ENCODE data around the gene NMD3. TPM values are rescaled to one million over a fixed set of nuclear protein-coding genes. Genes with fewer than 3 reads are reported as not detected.

Gene NMD3
- total RNA-seq: 10 to 100 TPM; 28.9 to 74.9 (median 57.6) TPM
- polyA plus RNA-seq: 10 to 100 TPM; 20.4 to 48.6 TPM
- long read RNA-seq, donor 1, transcript NMD3-201 (16 exons, 3,049 nt): major isoform, 86 of 122 reads
- long read RNA-seq, donor 1, partial matches to known transcripts: 3 of 122 reads
- long read RNA-seq, donor 1, other reads (novel, unspliced or antisense): 33 of 122 reads
- long read RNA-seq, donor 2, transcript NMD3-202 (15 exons, 3,061 nt): minor isoform, 7 of 461 reads
- long read RNA-seq, donor 2, transcript NMD3-201 (16 exons, 3,049 nt): major isoform, 323 of 461 reads
- long read RNA-seq, donor 2, partial matches to known transcripts: 15 of 461 reads
- long read RNA-seq, donor 2, other reads (novel, unspliced or antisense): 116 of 461 reads
- long read RNA-seq, donor 3, transcript NMD3-201 (16 exons, 3,049 nt): major isoform, 71 of 108 reads
- long read RNA-seq, donor 3, partial matches to known transcripts: 2 of 108 reads
- long read RNA-seq, donor 3, other reads (novel, unspliced or antisense): 33 of 108 reads

DNA sequence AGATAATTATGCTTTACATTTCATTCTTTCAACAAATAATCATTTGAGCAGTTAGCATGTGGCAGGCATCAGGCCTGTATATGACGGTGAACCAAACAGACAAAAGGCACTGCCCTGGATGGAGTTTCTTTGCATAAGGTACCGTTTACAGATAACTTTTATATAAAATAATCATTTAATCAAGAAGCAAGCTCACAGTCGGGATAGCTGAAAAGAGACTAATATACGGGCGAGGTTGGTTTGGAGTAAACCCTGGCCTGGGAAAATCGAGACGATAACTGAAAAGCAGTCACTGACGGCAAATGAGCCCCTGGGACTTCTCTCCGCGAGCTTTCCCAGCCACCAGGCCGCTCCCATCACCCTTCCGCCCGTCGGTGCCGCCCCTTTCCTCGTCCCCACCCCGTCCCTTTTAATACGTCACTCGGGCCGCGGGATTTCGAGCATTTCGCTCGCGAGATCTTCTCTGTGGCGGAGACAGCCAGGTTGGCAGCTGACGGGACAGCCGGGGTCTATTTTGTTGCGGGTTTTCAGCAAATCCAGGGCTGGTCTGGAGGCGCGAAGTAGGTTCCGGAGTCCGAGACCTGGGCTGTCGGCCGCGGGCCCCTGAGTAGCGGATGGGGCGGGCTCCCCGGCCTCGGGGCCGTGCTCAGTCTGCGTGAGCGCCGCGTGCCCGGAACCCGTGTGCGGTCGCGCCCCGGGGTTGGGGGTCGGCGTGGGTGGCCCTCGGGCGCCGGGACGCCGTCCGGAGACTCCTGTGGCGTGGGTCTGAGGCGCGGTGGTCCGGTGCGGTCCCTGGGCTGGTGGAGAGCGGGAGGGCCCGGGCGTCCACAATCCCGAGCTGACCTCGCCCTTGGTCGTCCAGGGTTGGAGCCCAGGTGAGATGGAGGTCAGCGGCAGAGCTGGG lies at the start of gene NMD3:
Gene NMD3 (plus strand): TSS at position 462 of the 904 bp plus-strand sequence. CDS start 703 bp downstream, outside the sequence.
- H3K4me1 ChIP-seq: peaks cover 6 to 49% (median 35%) of the 10 kb centered on the region in 12 donors
- no peaks in the 10 kb centered on the region for H3K9me3 ChIP-seq
- 0 to 1% (median 1%) methylated on average over 38 to 71 of the region's 71 CpGs for WGBS, 4 donors
- TF ChIP-seq, protein P1, sequence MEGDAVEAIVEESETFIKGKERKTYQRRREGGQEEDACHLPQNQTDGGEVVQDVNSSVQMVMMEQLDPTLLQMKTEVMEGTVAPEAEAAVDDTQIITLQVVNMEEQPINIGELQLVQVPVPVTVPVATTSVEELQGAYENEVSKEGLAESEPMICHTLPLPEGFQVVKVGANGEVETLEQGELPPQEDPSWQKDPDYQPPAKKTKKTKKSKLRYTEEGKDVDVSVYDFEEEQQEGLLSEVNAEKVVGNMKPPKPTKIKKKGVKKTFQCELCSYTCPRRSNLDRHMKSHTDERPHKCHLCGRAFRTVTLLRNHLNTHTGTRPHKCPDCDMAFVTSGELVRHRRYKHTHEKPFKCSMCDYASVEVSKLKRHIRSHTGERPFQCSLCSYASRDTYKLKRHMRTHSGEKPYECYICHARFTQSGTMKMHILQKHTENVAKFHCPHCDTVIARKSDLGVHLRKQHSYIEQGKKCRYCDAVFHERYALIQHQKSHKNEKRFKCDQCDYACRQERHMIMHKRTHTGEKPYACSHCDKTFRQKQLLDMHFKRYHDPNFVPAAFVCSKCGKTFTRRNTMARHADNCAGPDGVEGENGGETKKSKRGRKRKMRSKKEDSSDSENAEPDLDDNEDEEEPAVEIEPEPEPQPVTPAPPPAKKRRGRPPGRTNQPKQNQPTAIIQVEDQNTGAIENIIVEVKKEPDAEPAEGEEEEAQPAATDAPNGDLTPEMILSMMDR (IDR thresholded peaks at IDR 0.05): peak in 1 of 12 donors; percentile 1
- TF ChIP-seq POLR2A (IDR thresholded peaks at IDR 0.05): peak; percentile 79 to 92
- peak; percentile 97 to 98 (median 98) for ATAC-seq
- peak within 1 kb of the TSS; percentile 82 to 99 (median 91) for H3K27ac ChIP-seq
- H3K4me3 ChIP-seq: peak within 1 kb of the TSS; percentile 66 to 96 (median 80)
- H3K27me3 ChIP-seq: no peaks in the 10 kb centered on the region
- peaks cover 0 to 28% (median 14%) of the 10 kb centered on the region in 9 donors for H3K36me3 ChIP-seq
- intact Hi-C loops (cut with DNase I): loop anchor here in 6 of 10 donors (1.0 to 10.0 kb wide), 7 partner anchors 114 to 466 kb away; partner anchors contain the start of genes B3GALNT1 (in 3 of the 6) and PPM1L (in 1 of the 6)
- DNase-seq: peak; percentile 96 to 97 (median 97)

DNA sequence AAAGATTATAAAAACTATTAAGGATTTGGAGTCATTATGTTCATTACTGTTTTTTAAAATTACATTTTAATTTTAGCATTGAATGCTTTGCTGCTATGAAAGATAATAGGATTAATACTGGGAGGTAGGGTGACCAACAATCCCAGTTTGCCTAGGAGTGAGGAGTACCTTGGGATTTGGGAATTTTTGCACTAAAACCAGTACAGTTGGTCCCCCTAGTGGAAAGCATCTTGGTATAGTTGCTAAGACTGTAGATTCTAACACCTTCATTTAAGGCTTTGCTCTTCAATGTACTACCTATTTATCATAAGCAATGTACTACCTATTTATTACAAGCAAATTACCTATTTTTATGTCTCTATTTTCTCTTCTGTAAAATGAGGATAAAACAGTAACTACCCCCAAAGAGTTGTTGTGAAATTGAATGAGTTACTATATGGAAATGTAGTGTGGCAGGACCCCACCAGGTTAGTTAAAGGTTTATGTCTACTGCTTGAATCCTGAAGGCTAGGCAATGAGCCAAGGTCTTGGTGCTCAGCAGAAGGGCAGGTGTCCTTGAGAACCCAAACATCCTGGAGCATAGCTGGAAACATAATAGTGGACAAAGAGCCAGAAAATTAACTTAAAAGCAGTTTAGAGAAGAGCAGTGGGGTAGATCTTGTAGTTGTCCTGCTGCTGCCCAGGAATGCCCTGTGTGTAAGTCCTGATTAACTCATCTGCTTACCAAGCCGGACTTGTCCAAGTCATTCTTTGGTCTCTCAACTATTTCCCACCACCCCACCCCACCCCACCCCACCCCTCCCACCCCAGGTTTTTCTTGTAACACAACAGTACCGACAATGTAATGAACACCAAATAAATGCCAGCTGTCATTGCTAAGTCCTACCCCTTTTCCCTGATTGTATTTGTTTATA lies 49.2 kb upstream of the NMD3 start:
- Histone ChIP-seq H3K27me3 (no peaks in the 10 kb centered on the region), H3K4me1 (peaks cover 0 to 18% (median 10%) of the 10 kb centered on the region in 12 donors), H3K4me3 (no peak overlapping the region), H3K27ac (peak overlapping the region in 6 of 12 donors; percentile 23 to 69 (median 48)), H3K9me3 (peaks cover 0 to 8% (median 0%) of the 10 kb centered on the region in 12 donors), H3K36me3 (no peaks in the 10 kb centered on the region)
- no peak for TF ChIP-seq POLR2A (IDR thresholded peaks at IDR 0.05)
- TF ChIP-seq, protein P1 (IDR thresholded peaks at IDR 0.05): peak in 7 of 12 donors; percentile 22 to 51 (median 32)
- ATAC-seq (peak in 2 of 4 donors; percentile 36 to 42), DNase-seq (no peak)
- 74 to 92% (median 84%) methylated on average over 2 of the region's 2 CpGs for WGBS, 4 donors
- intact Hi-C loops (cut with DNase I): loop anchor here in 1 of 10 donors (2.0 kb wide), 1 partner anchor 71 kb away; no protein-coding TSS in a partner anchor

DNA sequence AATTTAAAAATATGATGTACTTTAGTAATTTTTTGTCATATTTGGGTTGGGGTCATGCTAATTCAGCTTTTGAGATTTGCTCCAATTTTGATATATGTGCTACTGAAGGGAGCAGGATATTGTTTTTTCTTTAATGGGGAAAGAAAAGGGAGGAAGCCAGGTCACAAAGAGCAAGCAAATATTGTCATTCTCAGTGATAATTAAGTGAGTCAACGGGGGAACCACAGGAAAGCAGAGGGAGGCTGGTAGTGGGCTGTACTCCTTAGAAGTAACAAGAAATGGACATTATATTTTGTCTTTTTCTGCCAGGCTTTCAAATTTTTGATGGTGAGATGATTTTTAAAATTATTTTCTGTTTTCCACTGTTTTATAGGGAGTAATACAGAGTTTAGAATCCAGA lies 45.6 kb upstream of the NMD3 start:
- Histone ChIP-seq H3K27ac (no peak overlapping the region), H3K4me3 (no peak overlapping the region), H3K36me3 (no peaks in the 10 kb centered on the region), H3K4me1 (peaks cover 0 to 21% (median 13%) of the 10 kb centered on the region in 12 donors), H3K9me3 (peaks cover 0 to 8% (median 0%) of the 10 kb centered on the region in 12 donors), H3K27me3 (no peaks in the 10 kb centered on the region)
- 57 to 69% (median 62%) methylated on average over 1 of the region's 1 CpG for WGBS, 4 donors
- ATAC-seq (no peak), DNase-seq (no peak)
- TF ChIP-seq POLR2A (IDR thresholded peaks at IDR 0.05): no peak
- TF ChIP-seq, protein P1 (IDR thresholded peaks at IDR 0.05): no peak
- intact Hi-C loops (cut with DNase I): no loop called here

All from heart left ventricle (tissue), 16 donors.